Neural progenitor cell (in vitro differentiated cells): Measurements from ENCODE around the gene GALNT17. TPM values are rescaled to one million over a fixed set of nuclear protein-coding genes. Genes with fewer than 3 reads are reported as not detected.

Source experiments
- DNase-seq: peaks from one replicate; pipeline ENCODE4 v3.0.0-alpha.2; 2016; ENCODE audit warnings: low spot score
- H2AFZ ChIP-seq: fragments of 200-600 bp; sonication (generic); replicated peaks from 2 replicates; pipeline ENCODE4 v1.6.1; 2016; ENCODE audit warnings: antibody characterized with exemption
- H3F3A ChIP-seq: fragments of 200-600 bp; sonication (generic); 2 replicates; pipeline ENCODE4 v1.6.1; 2016; ENCODE audit warnings: antibody characterized with exemption, low read depth
- H3K27ac ChIP-seq: fragments of 200-600 bp; sonication (generic); 2 replicates; pipeline ENCODE4 v1.5.1; 2016; ENCODE audit warnings: mild to moderate bottlenecking
- H3K27me3 ChIP-seq: fragments of 200-600 bp; sonication (generic); 2 replicates; pipeline ENCODE4 v1.6.1; 2016; ENCODE audit warnings: mild to moderate bottlenecking, moderate library complexity
- H3K36me3 ChIP-seq: fragments of 200-600 bp; sonication (generic); 2 replicates; pipeline ENCODE4 v1.5.1; 2016
- H3K4me1 ChIP-seq: fragments of 200-600 bp; sonication (generic); 2 replicates; pipeline ENCODE4 v1.6.1; 2016; ENCODE audit warnings: mixed run types
- H3K4me2 ChIP-seq: fragments of 200-600 bp; sonication (generic); 2 replicates; pipeline ENCODE4 v1.6.1; 2016
- H3K4me3 ChIP-seq: fragments of 200-600 bp; sonication (generic); 2 replicates; pipeline ENCODE4 v1.5.1; 2016
- H3K79me2 ChIP-seq: fragments of 200-600 bp; sonication (generic); 2 replicates; pipeline ENCODE4 v1.6.1; 2016; ENCODE audit warnings: low read depth
- H3K9ac ChIP-seq: fragments of 200-600 bp; sonication (generic); 2 replicates; pipeline ENCODE4 v1.6.1; 2016
- H3K9me3 ChIP-seq: fragments of 200-600 bp; sonication (generic); 2 replicates; pipeline ENCODE4 v1.5.1; 2016; ENCODE audit warnings: low read depth
- H4K20me1 ChIP-seq: fragments of 200-600 bp; sonication (generic); 2 replicates; pipeline ENCODE4 v1.6.1; 2016; ENCODE audit warnings: low read depth
- H3K27ac Mint-ChIP-seq: 3 replicates; pipeline ENCODE4 v1.8.0; 2021; ENCODE audit warnings: mixed read lengths
- H3K27me3 Mint-ChIP-seq: 2 replicates; pipeline ENCODE4 v1.8.0; 2022; ENCODE audit warnings: low read depth, mild to moderate bottlenecking, inconsistent platforms, moderate library complexity, mixed read lengths; ENCODE audit not compliant: insufficient read depth
- H3K36me3 Mint-ChIP-seq: 3 replicates; pipeline ENCODE4 v1.8.0; 2021; ENCODE audit warnings: mixed read lengths
- H3K4me1 Mint-ChIP-seq: 3 replicates; pipeline ENCODE4 v1.8.0; 2021; ENCODE audit warnings: mixed read lengths
- H3K4me3 Mint-ChIP-seq: 3 replicates; pipeline ENCODE4 v1.8.0; 2021; ENCODE audit warnings: mild to moderate bottlenecking, moderate library complexity, mixed read lengths
- H3K9me3 Mint-ChIP-seq: 3 replicates; pipeline ENCODE4 v1.8.0; 2020; ENCODE audit warnings: mixed read lengths
- CTCF ChIP-seq: fragments of 200-600 bp; sonication (generic); IDR thresholded peaks from 2 replicates; pipeline ENCODE4 v1.5.1; 2017; ENCODE audit warnings: antibody characterized with exemption, mild to moderate bottlenecking
- EZH2 ChIP-seq: fragments of 200-600 bp; sonication (generic); IDR thresholded peaks from 2 replicates; pipeline ENCODE4 v1.6.1; 2017; ENCODE audit warnings: antibody characterized with exemption, mild to moderate bottlenecking, moderate library complexity
- EZH2phosphoT487 ChIP-seq: fragments of 200-600 bp; sonication (generic); IDR thresholded peaks from 2 replicates; pipeline ENCODE4 v1.6.1; 2017; ENCODE audit warnings: antibody characterized with exemption
- total RNA-seq: library from RNA; depleted of rRNA; stranded (reverse); fragments of >200 nt; gene quantifications from 2 replicates; pipeline ENCODE4 v1.2.3, GENCODE V29; 2015; ENCODE audit warnings: low replicate concordance

The GALNT17 gene
- total RNA-seq, 1 donor from 2014 or later: 17.1 TPM

DNA sequence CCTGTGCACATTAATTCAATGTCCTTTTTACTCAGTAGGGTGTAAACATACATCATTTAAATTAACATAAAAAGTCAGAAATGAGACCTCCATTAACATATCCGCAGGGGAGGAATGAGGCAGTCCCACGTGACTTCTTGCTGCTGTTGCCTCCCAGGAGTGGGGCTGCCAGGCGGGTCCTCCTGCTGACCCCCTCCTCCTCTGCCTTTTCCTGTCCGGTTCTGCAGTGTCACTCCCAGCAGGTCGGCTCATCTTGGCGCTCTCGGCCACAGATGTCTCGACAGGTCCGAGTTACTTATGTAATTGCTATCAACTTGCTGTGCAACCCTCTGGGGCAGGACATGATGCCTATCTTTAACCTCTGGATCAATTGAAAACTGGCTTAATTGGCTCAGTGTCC lies 329.6 kb downstream of the GALNT17 start:
- Histone ChIP-seq H3K27me3 (no peaks in the 10 kb centered on the region), H3K27ac (no peak overlapping the region), H3K4me2 (peak overlapping the region; percentile 9), H3K36me3 (no peaks in the 10 kb centered on the region), H3F3A (peaks cover 23% of the 10 kb centered on the region), H3K4me1 (peaks cover 30% of the 10 kb centered on the region), H2AFZ (no peak overlapping the region), H3K9me3 (no peaks in the 10 kb centered on the region), H3K79me2 (no peaks in the 10 kb centered on the region), H3K4me3 (no peak overlapping the region), H4K20me1 (peaks cover 5% of the 10 kb centered on the region), H3K9ac (no peak overlapping the region)
- H3K27ac Mint-ChIP-seq: no peak overlapping the region
- H3K36me3 Mint-ChIP-seq: peaks cover 2% of the 10 kb centered on the region
- peak; percentile 23 for DNase-seq
- no peak overlapping the region for H3K4me3 Mint-ChIP-seq
- TF ChIP-seq CTCF: no peak
- no peak for TF ChIP-seq EZH2
- TF ChIP-seq EZH2phosphoT487: no peak
- H3K9me3 Mint-ChIP-seq: peaks cover 10% of the 10 kb centered on the region
- peaks cover 24% of the 10 kb centered on the region for H3K4me1 Mint-ChIP-seq
- no peaks in the 10 kb centered on the region for H3K27me3 Mint-ChIP-seq

DNA sequence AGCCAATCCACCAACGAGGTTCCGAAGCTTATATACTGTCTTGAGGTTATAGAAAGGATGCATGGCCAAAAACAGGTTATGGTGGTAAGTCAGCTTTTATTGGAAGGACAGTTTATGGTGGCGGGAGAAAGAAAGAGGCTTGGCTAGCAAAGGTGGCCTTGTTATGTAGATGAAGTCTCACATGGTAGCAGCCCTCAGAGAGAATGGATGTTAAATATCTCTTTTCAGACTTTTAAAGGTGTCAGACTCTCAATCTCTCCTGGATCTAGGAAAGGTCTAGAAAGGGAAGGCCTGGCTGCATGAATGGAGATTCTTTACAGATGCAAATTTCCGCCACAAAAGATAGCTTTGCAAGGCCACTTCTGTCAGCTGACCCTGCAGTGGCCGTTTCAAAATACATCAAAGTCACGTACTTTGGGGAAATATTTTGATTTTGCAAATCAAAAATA lies 333.8 kb downstream of the GALNT17 start:
- no peaks in the 10 kb centered on the region for H3K27me3 Mint-ChIP-seq
- no peak overlapping the region for H3K4me3 Mint-ChIP-seq
- Histone ChIP-seq H3K27me3 (no peaks in the 10 kb centered on the region), H3K27ac (no peak overlapping the region), H2AFZ (no peak overlapping the region), H3K9ac (no peak overlapping the region), H3F3A (peaks cover 35% of the 10 kb centered on the region), H3K36me3 (no peaks in the 10 kb centered on the region), H3K4me2 (no peak overlapping the region), H3K4me3 (no peak overlapping the region), H3K4me1 (peaks cover 14% of the 10 kb centered on the region), H4K20me1 (no peaks in the 10 kb centered on the region), H3K9me3 (no peaks in the 10 kb centered on the region), H3K79me2 (no peaks in the 10 kb centered on the region)
- H3K9me3 Mint-ChIP-seq: peaks cover 20% of the 10 kb centered on the region
- no peak overlapping the region for H3K27ac Mint-ChIP-seq
- TF ChIP-seq EZH2phosphoT487 (no peak), EZH2 (no peak), CTCF (no peak)
- DNase-seq: no peak
- peaks cover 18% of the 10 kb centered on the region for H3K4me1 Mint-ChIP-seq
- H3K36me3 Mint-ChIP-seq: peaks cover 5% of the 10 kb centered on the region

DNA sequence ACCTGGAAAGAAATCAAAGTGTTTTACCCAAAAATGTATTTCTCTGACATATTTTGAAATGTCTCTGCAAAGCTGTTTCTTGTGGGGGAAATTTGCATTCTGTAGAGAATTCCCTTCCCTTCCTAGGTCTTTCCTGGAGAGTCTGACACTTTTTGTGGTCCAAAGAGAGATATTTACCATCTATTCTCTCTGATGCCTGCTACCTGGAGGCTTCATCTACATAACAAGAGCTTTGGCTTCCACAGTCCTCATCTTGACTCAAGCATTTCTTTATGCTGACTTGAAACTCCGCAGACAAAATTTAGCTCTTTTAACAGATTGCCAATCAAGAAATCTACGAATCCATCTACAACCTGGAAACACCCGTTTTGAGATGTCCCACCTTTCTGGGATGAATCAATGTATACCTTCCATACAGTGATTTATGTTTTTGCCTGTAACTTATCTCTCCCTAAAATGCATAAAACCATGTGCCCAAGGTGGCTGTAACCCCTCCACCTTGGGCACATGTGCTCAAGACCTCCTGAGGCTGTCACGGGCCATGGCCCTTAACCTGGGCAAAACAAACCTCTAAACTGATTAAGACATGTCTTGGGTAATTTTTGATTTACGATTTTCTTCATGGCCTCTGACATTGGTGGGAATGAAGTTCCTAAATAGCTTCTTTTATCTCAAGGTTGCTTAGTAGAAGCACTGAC lies 334.7 kb downstream of the GALNT17 start:
- H3K27me3 ChIP-seq: no peaks in the 10 kb centered on the region
- no peak overlapping the region for H3K4me2 ChIP-seq
- no peak overlapping the region for H3K4me3 Mint-ChIP-seq
- H3K9me3 ChIP-seq: no peaks in the 10 kb centered on the region
- H2AFZ ChIP-seq: no peak overlapping the region
- no peak overlapping the region for H3K27ac Mint-ChIP-seq
- peaks cover 5% of the 10 kb centered on the region for H3K36me3 Mint-ChIP-seq
- no peak overlapping the region for H3K4me3 ChIP-seq
- H3K9me3 Mint-ChIP-seq: peaks cover 22% of the 10 kb centered on the region
- H3K36me3 ChIP-seq: no peaks in the 10 kb centered on the region
- H3F3A ChIP-seq: peaks cover 44% of the 10 kb centered on the region
- H3K27ac ChIP-seq: no peak overlapping the region
- H3K9ac ChIP-seq: no peak overlapping the region
- no peak for DNase-seq
- no peaks in the 10 kb centered on the region for H3K27me3 Mint-ChIP-seq
- TF ChIP-seq CTCF (no peak), EZH2 (no peak), EZH2phosphoT487 (no peak)
- H3K79me2 ChIP-seq: no peaks in the 10 kb centered on the region
- no peaks in the 10 kb centered on the region for H4K20me1 ChIP-seq
- H3K4me1 Mint-ChIP-seq: peaks cover 11% of the 10 kb centered on the region
- peaks cover 16% of the 10 kb centered on the region for H3K4me1 ChIP-seq
